GM12878 (cell line): Measurements from ENCODE around the gene AGRN. TPM values are rescaled to one million over a fixed set of nuclear protein-coding genes. Genes with fewer than 3 reads are reported as not detected.
A peak's percentile ranks its signal among the peaks of the same experiment; 100 is the strongest.

Source experiments
- ATAC-seq: fragments of 200-7000 bp; cut with Tn5 transposase; 3 replicates; pipeline ENCODE4 v1.9.1; 2020; ENCODE audit warnings: mild to moderate bottlenecking, moderate library complexity
- BruUV-seq: library from RNA; stranded (reverse); fragments of 400-500 nt; replicated peaks from 2 replicates; lab custom pipeline; 2021; lab: Mats Ljungman, UMichigan
- CTCF ChIA-PET: fragments of 300-600 bp; sonication (Branson Sonifier 250); formaldehyde crosslinking; extraction: SDS; loops from one replicate; lab custom pipeline; 2021; ENCODE audit warnings: inconsistent platforms; lab: Yijun Ruan, JAX
- POLR2A ChIA-PET: fragments of 350-600 bp; formaldehyde crosslinking; extraction: SDS; loops from one replicate; lab custom pipeline; 2021; ENCODE audit warnings: inconsistent platforms; lab: Charles Lee
- RAD21 ChIA-PET: fragments of 300-600 bp; sonication (Branson Sonifier 250); formaldehyde crosslinking; loops from one replicate; lab custom pipeline; 2023; ENCODE audit warnings: antibody characterized with exemption; ENCODE audit not compliant: unreplicated experiment; lab: Charles Lee
- SMC1A ChIA-PET: fragments of 300-600 bp; sonication (Branson Sonifier 250); formaldehyde crosslinking; loops from one replicate; lab custom pipeline; 2023; ENCODE audit not compliant: unreplicated experiment, uncharacterized antibody; lab: Charles Lee
- DNase-seq: peaks from one replicate; pipeline ENCODE4 v3.0.0-alpha.2; 2011; ENCODE audit warnings: low read depth, low spot score
- FAIRE-seq: peaks from 3 replicates; lab custom pipeline; 2011; peaks lifted over from hg19 to GRCh38; lab: Jason Lieb, UNC
- H2AFZ ChIP-seq: 2 replicates; pipeline ENCODE4 v1.6.0; 2011; ENCODE audit warnings: low read depth, low read length, control low read depth; ENCODE audit not compliant: control insufficient read depth
- H3K27ac ChIP-seq: 2 replicates; pipeline ENCODE4 v1.5.1; 2011; ENCODE audit warnings: control low read depth; ENCODE audit not compliant: control insufficient read depth, insufficient read depth
- H3K27me3 ChIP-seq, 2 experiments: replicated peaks in 1 of 2; 2 replicates each; pipeline versions ENCODE4 v1.6.0 to v1.6.1; 2011; ENCODE audit warnings: low read length in 1 of 2; ENCODE audit not compliant: control insufficient read depth in 2 of 2, insufficient read depth in 2 of 2
- H3K36me3 ChIP-seq, 2 experiments: 2 replicates each; pipeline ENCODE4 v1.5.1; 2011; ENCODE audit warnings: low read length in 1 of 2; ENCODE audit not compliant: control insufficient read depth in 2 of 2, insufficient read depth in 2 of 2
- H3K4me1 ChIP-seq: 2 replicates; pipeline ENCODE4 v1.6.1; 2011; ENCODE audit warnings: mild to moderate bottlenecking, low read length, moderate library complexity, mixed read lengths; ENCODE audit not compliant: control insufficient read depth, insufficient read depth
- H3K4me2 ChIP-seq: 2 replicates; pipeline ENCODE4 v1.6.0; 2011; ENCODE audit warnings: control low read depth; ENCODE audit not compliant: control insufficient read depth, insufficient read depth
- H3K4me3 ChIP-seq: fragments of 200-600 bp; sonication (generic); 2 replicates; pipeline ENCODE4 v1.5.1; 2016
- H3K79me2 ChIP-seq: 2 replicates; pipeline ENCODE4 v1.6.0; 2011; ENCODE audit warnings: low read length; ENCODE audit not compliant: control insufficient read depth, insufficient read depth
- H3K9ac ChIP-seq: 2 replicates; pipeline ENCODE4 v1.8.0; 2011; ENCODE audit warnings: low read length, control low read depth, mixed read lengths; ENCODE audit not compliant: control insufficient read depth, insufficient read depth
- H3K9me3 ChIP-seq: replicated peaks from 3 replicates; pipeline ENCODE4 v1.5.1; 2011; ENCODE audit warnings: mild to moderate bottlenecking, low read length; ENCODE audit not compliant: control insufficient read depth, insufficient read depth
- H4K20me1 ChIP-seq: 2 replicates; pipeline ENCODE4 v1.6.0; 2011; ENCODE audit not compliant: control insufficient read depth, insufficient read depth
- EP300 ChIP-seq, 2 experiments: fragments of 150-350 bp in 1 of 2; IDR thresholded peaks; 2 replicates each; pipeline ENCODE4 v1.6.1; 2011 to 2012; ENCODE audit warnings: low read depth in 2 of 2, low read length in 2 of 2, borderline replicate concordance in 1 of 2, improper control_type of control experiment in 1 of 2, inconsistent platforms in 1 of 2; ENCODE audit not compliant: control insufficient read depth in 1 of 2
- HDGF ChIP-seq: fragments of 450-650 bp; IDR thresholded peaks from 2 replicates; pipeline ENCODE4 v1.6.1; 2016; ENCODE audit warnings: antibody characterized with exemption
- RAD51 ChIP-seq: fragments of 450-650 bp; IDR thresholded peaks from 2 replicates; pipeline ENCODE4 v1.6.1; 2016; ENCODE audit warnings: moderate library complexity, mild to moderate bottlenecking, inconsistent platforms
- RUNX3 ChIP-seq: IDR thresholded peaks from 2 replicates; pipeline ENCODE4 v1.6.1; 2012; ENCODE audit warnings: low read length, inconsistent platforms
- SREBF2 ChIP-seq: IDR thresholded peaks from 2 replicates; pipeline ENCODE4 v1.6.1; 2012; ENCODE audit warnings: mild to moderate bottlenecking, low read length
- YBX1 ChIP-seq: fragments of 450-650 bp; IDR thresholded peaks from 2 replicates; pipeline ENCODE4 v1.6.1; 2016; ENCODE audit warnings: antibody characterized with exemption
- ZBED1 ChIP-seq: IDR thresholded peaks from 2 replicates; pipeline ENCODE4 v1.6.1; 2016; ENCODE audit warnings: borderline replicate concordance
- ZNF274 ChIP-seq: IDR thresholded peaks from one replicate; pipeline ENCODE4 v1.8.0; 2011; ENCODE audit not compliant: insufficient read length, insufficient read depth
- WGBS: methylation state at CpG from one replicate; pipeline ENCODE4 v1.1.6; 2016; ENCODE audit warnings: low lambda C conversion rate; ENCODE audit not compliant: insufficient replicate concordance, insufficient coverage; ENCODE audit errors: missing lambda C conversion rate; 5-methylcytosine and 5-hydroxymethylcytosine counted together
- in situ Hi-C: fragments of 300-500 bp; cut with MboI; formaldehyde crosslinking; loops from 9 replicates; pipeline ENCODE4 v1.14.3; 2018; ENCODE audit warnings: mixed read lengths
- intact Hi-C: fragments of 100-400 bp; cut with micrococcal nuclease; formaldehyde crosslinking; loops from one replicate; pipeline ENCODE4 v1.14.2; 2022; ENCODE audit not compliant: unreplicated experiment
- polyA plus RNA-seq, 11 experiments: library from polyadenylated mRNA; depleted of rRNA in 4 of 11; unstranded in 6 of 11; stranded (reverse) in 5 of 11; fragments of >200 nt; fragmentation: Nextera tagmentation in 4 of 11; fragmentation: Illumina TruSeq in 1 of 11; extraction: Ambion mirVana in 4 of 11; extraction: Trizol in 1 of 11; gene quantifications; 1 replicate in 1 of 11; 2 replicates in 10 of 11; pipeline versions ENCODE4 v1.2.1 to v1.2.3, GENCODE V29; 2011 to 2016; ENCODE audit warnings: inconsistent platforms in 2 of 11, missing spikeins in 2 of 11, low read depth in 1 of 11
- total RNA-seq, 4 experiments: library from RNA; depleted of rRNA in 3 of 4; stranded (reverse); fragments of >200 nt in 3 of 4; fragmentation: Illumina TruSeq in 1 of 4; extraction: Trizol in 1 of 4; gene quantifications; 2 replicates each; pipeline versions ENCODE4 v1.2.1 to v1.2.3, GENCODE V29; 2013 to 2021
- TF ChIP-seq, protein P1 (sequence below): fragments of 450-650 bp; IDR thresholded peaks from 2 replicates; pipeline ENCODE4 v1.6.1; 2014; ENCODE audit warnings: mild to moderate bottlenecking
- TF ChIP-seq, protein P2 (sequence below): IDR thresholded peaks from 2 replicates; pipeline ENCODE4 v1.6.1; 2012; ENCODE audit warnings: low read depth, low read length, improper control_type of control experiment
- TF ChIP-seq, protein P3 (sequence below): IDR thresholded peaks from 2 replicates; pipeline ENCODE4 v1.6.1; 2011; ENCODE audit warnings: borderline replicate concordance, low read depth, mild to moderate bottlenecking, moderate library complexity, low read length; ENCODE audit not compliant: insufficient read depth, poor library complexity, severe bottlenecking
- TF ChIP-seq, protein P4 (sequence below): fragments of 450-650 bp; IDR thresholded peaks from 2 replicates; pipeline ENCODE4 v1.6.1; 2016; ENCODE audit warnings: mild to moderate bottlenecking

Gene AGRN
- total and polyA plus RNA-seq, 10 of the 15 experiments (the other 5 are each of a cell fraction or from before 2014, with no cell fraction given) = 0.02 to 41.8 (median 4.1) TPM

- H4K20me1 ChIP-seq = no peaks in the 10 kb centered on the region
- no peak for FAIRE-seq
- no TSS peak for BruUV-seq
- H3K4me2 ChIP-seq = 0 out of 2 replicates have a peak overlapping the region, but pooled peaks have one; percentile 4
- no peak overlapping the region for H2AFZ ChIP-seq
- CTCF ChIA-PET = interaction anchor here (1.3 to 8.7 kb wide), 5 partner anchors 23 to 80 kb away, joined by 4 to 83 read pairs (median 68); partner anchors contain the start of genes ISG15 and PERM1
- TF ChIP-seq, protein P1, sequence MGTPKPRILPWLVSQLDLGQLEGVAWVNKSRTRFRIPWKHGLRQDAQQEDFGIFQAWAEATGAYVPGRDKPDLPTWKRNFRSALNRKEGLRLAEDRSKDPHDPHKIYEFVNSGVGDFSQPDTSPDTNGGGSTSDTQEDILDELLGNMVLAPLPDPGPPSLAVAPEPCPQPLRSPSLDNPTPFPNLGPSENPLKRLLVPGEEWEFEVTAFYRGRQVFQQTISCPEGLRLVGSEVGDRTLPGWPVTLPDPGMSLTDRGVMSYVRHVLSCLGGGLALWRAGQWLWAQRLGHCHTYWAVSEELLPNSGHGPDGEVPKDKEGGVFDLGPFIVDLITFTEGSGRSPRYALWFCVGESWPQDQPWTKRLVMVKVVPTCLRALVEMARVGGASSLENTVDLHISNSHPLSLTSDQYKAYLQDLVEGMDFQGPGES = no peak
- TF ChIP-seq EP300 (IDR thresholded peaks at IDR 0.05; ENCODE audit: borderline replicate concordance in 1 of 2, control insufficient read depth in 1 of 2, low read depth in 2 of 2, low read length in 2 of 2) (no peak), SREBF2 (no peak), RAD51 (no peak), RUNX3 (no peak), HDGF (no peak), ZNF274 (no peak), ZBED1 (no peak), YBX1 (no peak)
- TF ChIP-seq, protein P2, sequence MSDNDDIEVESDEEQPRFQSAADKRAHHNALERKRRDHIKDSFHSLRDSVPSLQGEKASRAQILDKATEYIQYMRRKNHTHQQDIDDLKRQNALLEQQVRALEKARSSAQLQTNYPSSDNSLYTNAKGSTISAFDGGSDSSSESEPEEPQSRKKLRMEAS = no peak
- TF ChIP-seq, protein P3, sequence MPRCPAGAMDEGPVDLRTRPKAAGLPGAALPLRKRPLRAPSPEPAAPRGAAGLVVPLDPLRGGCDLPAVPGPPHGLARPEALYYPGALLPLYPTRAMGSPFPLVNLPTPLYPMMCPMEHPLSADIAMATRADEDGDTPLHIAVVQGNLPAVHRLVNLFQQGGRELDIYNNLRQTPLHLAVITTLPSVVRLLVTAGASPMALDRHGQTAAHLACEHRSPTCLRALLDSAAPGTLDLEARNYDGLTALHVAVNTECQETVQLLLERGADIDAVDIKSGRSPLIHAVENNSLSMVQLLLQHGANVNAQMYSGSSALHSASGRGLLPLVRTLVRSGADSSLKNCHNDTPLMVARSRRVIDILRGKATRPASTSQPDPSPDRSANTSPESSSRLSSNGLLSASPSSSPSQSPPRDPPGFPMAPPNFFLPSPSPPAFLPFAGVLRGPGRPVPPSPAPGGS = no peak
- TF ChIP-seq, protein P4, sequence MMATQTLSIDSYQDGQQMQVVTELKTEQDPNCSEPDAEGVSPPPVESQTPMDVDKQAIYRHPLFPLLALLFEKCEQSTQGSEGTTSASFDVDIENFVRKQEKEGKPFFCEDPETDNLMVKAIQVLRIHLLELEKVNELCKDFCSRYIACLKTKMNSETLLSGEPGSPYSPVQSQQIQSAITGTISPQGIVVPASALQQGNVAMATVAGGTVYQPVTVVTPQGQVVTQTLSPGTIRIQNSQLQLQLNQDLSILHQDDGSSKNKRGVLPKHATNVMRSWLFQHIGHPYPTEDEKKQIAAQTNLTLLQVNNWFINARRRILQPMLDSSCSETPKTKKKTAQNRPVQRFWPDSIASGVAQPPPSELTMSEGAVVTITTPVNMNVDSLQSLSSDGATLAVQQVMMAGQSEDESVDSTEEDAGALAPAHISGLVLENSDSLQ = no peak
- TF ChIP-seq, all 136 proteins: peak for 0
- Histone ChIP-seq H3K4me3 (no peak overlapping the region), H3K9me3 (no peaks in the 10 kb centered on the region), H3K9ac (no peak overlapping the region), H3K27ac (no peak overlapping the region), H3K36me3 (no peaks in the 10 kb centered on the region), H3K27me3 (no peaks in the 10 kb centered on the region), H3K4me1 (peaks cover 28% of the 10 kb centered on the region), H3K79me2 (no peaks in the 10 kb centered on the region)
- in situ Hi-C loops (loop anchor here (5.0 kb wide), 2 partner anchors 40 to 80 kb away; partner anchors contain the start of genes AGRN and PERM1), intact Hi-C loops (loop anchor here (5.0 to 10.0 kb wide), 2 partner anchors 45 to 157 kb away; no protein-coding TSS in a partner anchor)
- SMC1A ChIA-PET = interaction anchor here (1.4 to 2.7 kb wide), 3 partner anchors 29 to 48 kb away, joined by 8 to 24 read pairs (median 11); partner anchors contain the start of gene ISG15
- ATAC-seq = no peak
- RAD21 ChIA-PET = interaction anchor here (1.2 to 3.7 kb wide), 2 partner anchors 30 to 77 kb away, joined by 4 to 58 read pairs; no protein-coding TSS in a partner anchor
- POLR2A ChIA-PET = interaction anchor here (2.7 kb wide), 1 partner anchor 30 kb away, joined by 15 read pairs; no protein-coding TSS in a partner anchor
- 47% methylated on average over 14 of the region's 18 CpGs for WGBS
- DNase-seq = no peak
Measured at GRCh38 chr1:1061682-1062345, 41.9 kb downstream of the AGRN start.
